ENCODE results near the gene SPATA45. TPM values are rescaled to one million over a fixed set of nuclear protein-coding genes. Genes with fewer than 3 reads are reported as not detected.

SPATA45 gene
- total RNA-seq, 1 experiment from 2014 or later, result not detected

- TF ChIP-seq CTCF (IDR thresholded peaks at IDR 0.05; ENCODE audit: unreplicated experiment), result no peak
- intact Hi-C loops (cut with micrococcal nuclease), result no loop called here
- H3K27me3 Mint-ChIP-seq (ENCODE audit: insufficient read depth, unreplicated experiment), result no peaks in the 10 kb centered on the region
- POLR2A ChIA-PET, result interaction anchor here (0.6 to 1.6 kb wide), 6 partner anchors 10 to 161 kb away, joined by 3 to 9 read pairs (median 4); partner anchors contain the start of gene FLVCR1
- no peak for DNase-seq (ENCODE audit: unreplicated experiment)
- H3K9me3 Mint-ChIP-seq (ENCODE audit: unreplicated experiment), result peaks cover 28% of the 10 kb centered on the region
- H3K4me3 Mint-ChIP-seq (ENCODE audit: unreplicated experiment), result no peak overlapping the region
- no TSS peak for BruUV-seq (replicated peaks)
- no peaks in the 10 kb centered on the region for H3K36me3 Mint-ChIP-seq (ENCODE audit: insufficient read depth, unreplicated experiment)
- H3K4me1 Mint-ChIP-seq (ENCODE audit: insufficient read depth, unreplicated experiment), result no peaks in the 10 kb centered on the region
- H3K27ac Mint-ChIP-seq (ENCODE audit: low read depth, unreplicated experiment), result no peak overlapping the region
- CTCF ChIA-PET, result interaction anchor here (0.6 to 1.2 kb wide), 5 partner anchors 9 to 764 kb away, joined by 3 to 5 read pairs (median 3); no protein-coding TSS in a partner anchor
Observed at GRCh38 chr1:212827171-212827776, 20.2 kb downstream of the SPATA45 start.

GRCh38 chr1:212825798-212826452 lies 21.5 kb downstream of the SPATA45 start:
- no peak for DNase-seq (ENCODE audit: unreplicated experiment)
- Mint-ChIP-seq H3K27ac (ENCODE audit: low read depth, unreplicated experiment) (no peak overlapping the region), H3K4me3 (ENCODE audit: unreplicated experiment) (no peak overlapping the region), H3K4me1 (ENCODE audit: insufficient read depth, unreplicated experiment) (no peaks in the 10 kb centered on the region), H3K36me3 (ENCODE audit: insufficient read depth, unreplicated experiment) (no peaks in the 10 kb centered on the region), H3K9me3 (ENCODE audit: unreplicated experiment) (peaks cover 28% of the 10 kb centered on the region), H3K27me3 (ENCODE audit: insufficient read depth, unreplicated experiment) (no peaks in the 10 kb centered on the region)
- TF ChIP-seq CTCF (IDR thresholded peaks at IDR 0.05; ENCODE audit: unreplicated experiment), result no peak
- intact Hi-C loops (cut with micrococcal nuclease), result no loop called here
- ChIA-PET CTCF (interaction anchor here (0.5 to 0.9 kb wide), 3 partner anchors 8 to 376 kb away, joined by 3 to 4 read pairs (median 4); no protein-coding TSS in a partner anchor), POLR2A (interaction anchor here (0.6 to 1.2 kb wide), 2 partner anchors 32 to 185 kb away, joined by 3 read pairs; partner anchors contain the start of gene FLVCR1)
- BruUV-seq (replicated peaks), result no TSS peak

GRCh38 chr1:212824201-212824600 lies 23.2 kb downstream of the SPATA45 start:
- intact Hi-C loops (cut with micrococcal nuclease), result no loop called here
- Mint-ChIP-seq H3K4me1 (ENCODE audit: insufficient read depth, unreplicated experiment) (peaks cover 5% of the 10 kb centered on the region), H3K4me3 (ENCODE audit: unreplicated experiment) (no peak overlapping the region), H3K9me3 (ENCODE audit: unreplicated experiment) (peaks cover 28% of the 10 kb centered on the region), H3K27me3 (ENCODE audit: insufficient read depth, unreplicated experiment) (no peaks in the 10 kb centered on the region), H3K36me3 (ENCODE audit: insufficient read depth, unreplicated experiment) (no peaks in the 10 kb centered on the region), H3K27ac (ENCODE audit: low read depth, unreplicated experiment) (no peak overlapping the region)
- DNase-seq (ENCODE audit: unreplicated experiment), result no peak
- TF ChIP-seq CTCF (IDR thresholded peaks at IDR 0.05; ENCODE audit: unreplicated experiment), result no peak
- BruUV-seq (replicated peaks), result no TSS peak
- POLR2A ChIA-PET, result interaction anchor here (1.6 kb wide), 1 partner anchor 15 kb away, joined by 4 read pairs; no protein-coding TSS in a partner anchor
- CTCF ChIA-PET, result interaction anchor here (1.9 kb wide), 1 partner anchor 172 kb away, joined by 4 read pairs; no protein-coding TSS in a partner anchor

GRCh38 chr1:212822956-212823355 lies 24.5 kb downstream of the SPATA45 start:
- ChIA-PET CTCF (interaction anchor here (0.7 to 1.9 kb wide), 3 partner anchors 32 to 182 kb away, joined by 3 to 4 read pairs (median 3); no protein-coding TSS in a partner anchor), POLR2A (interaction anchor here (0.5 to 1.6 kb wide), 2 partner anchors 16 to 380 kb away, joined by 3 to 4 read pairs; no protein-coding TSS in a partner anchor)
- peaks cover 28% of the 10 kb centered on the region for H3K9me3 Mint-ChIP-seq (ENCODE audit: unreplicated experiment)
- H3K36me3 Mint-ChIP-seq (ENCODE audit: insufficient read depth, unreplicated experiment), result no peaks in the 10 kb centered on the region
- no peak for DNase-seq (ENCODE audit: unreplicated experiment)
- no peak overlapping the region for H3K4me3 Mint-ChIP-seq (ENCODE audit: unreplicated experiment)
- no peak overlapping the region for H3K27ac Mint-ChIP-seq (ENCODE audit: low read depth, unreplicated experiment)
- intact Hi-C loops (cut with micrococcal nuclease), result no loop called here
- peaks cover 5% of the 10 kb centered on the region for H3K4me1 Mint-ChIP-seq (ENCODE audit: insufficient read depth, unreplicated experiment)
- no TSS peak for BruUV-seq (replicated peaks)
- no peaks in the 10 kb centered on the region for H3K27me3 Mint-ChIP-seq (ENCODE audit: insufficient read depth, unreplicated experiment)
- TF ChIP-seq CTCF (IDR thresholded peaks at IDR 0.05; ENCODE audit: unreplicated experiment), result no peak
